NCI-H2196 treated with DMSO at 0.1 percent for 48 hours (cell line): Measurements from ENCODE around the gene BTRC.
"Not testable (repeated sequence)": the region's sequence is repeated elsewhere in the genome, so short reads cannot be mapped to it uniquely, and the experiment has no call there.

Experiments
- DNase-seq: peaks from one replicate; lab custom pipeline; 2025; ENCODE audit not compliant: unreplicated experiment; lab: John Stamatoyannopoulos, UW

Gene BTRC

GRCh38 chr10:101346177-101346576 lies 7.8 kb upstream of the BTRC start:
- DNase-seq = no peak

- no peak for DNase-seq
Measured at GRCh38 chr10:101351017-101351416, 2.9 kb upstream of the BTRC start.

GRCh38 chr10:101351477-101351876 lies 2.5 kb upstream of the BTRC start:
- DNase-seq = no peak

GRCh38 chr10:101352857-101353256 lies 1.1 kb upstream of the BTRC start:
- DNase-seq = not testable (repeated sequence)

GRCh38 chr10:101354328-101355071 lies 535 bp downstream of the BTRC start:
- DNase-seq = no peak

- DNase-seq = no peak
Measured at GRCh38 chr10:101355072-101355706, 1.2 kb downstream of the BTRC start.

- DNase-seq = no peak
Measured at GRCh38 chr10:101356132-101356531, 2.2 kb downstream of the BTRC start.

GRCh38 chr10:101357958-101358357 lies 4.0 kb downstream of the BTRC start:
- DNase-seq = no peak

GRCh38 chr10:101358706-101359300 lies 4.8 kb downstream of the BTRC start:
- DNase-seq = no peak

GRCh38 chr10:101360090-101360489 lies 6.1 kb downstream of the BTRC start:
- not testable (repeated sequence) for DNase-seq

GRCh38 chr10:101360841-101361240 lies 6.9 kb downstream of the BTRC start:
- DNase-seq = not testable (repeated sequence)

GRCh38 chr10:101363850-101364400 lies 10.0 kb downstream of the BTRC start:
- no peak for DNase-seq

- no peak for DNase-seq
Measured at GRCh38 chr10:101364721-101365120, 10.8 kb downstream of the BTRC start.

GRCh38 chr10:101367569-101368453 lies 13.8 kb downstream of the BTRC start:
- no peak for DNase-seq

GRCh38 chr10:101373063-101373462 lies 19.1 kb downstream of the BTRC start:
- DNase-seq = no peak

GRCh38 chr10:101373993-101374392 lies 20.0 kb downstream of the BTRC start:
- DNase-seq = not testable (repeated sequence)

- DNase-seq = no peak
Measured at GRCh38 chr10:101375076-101375475, 21.1 kb downstream of the BTRC start.

- DNase-seq = no peak
Measured at GRCh38 chr10:101379663-101380352, 25.8 kb downstream of the BTRC start.

GRCh38 chr10:101380353-101381017 lies 26.5 kb downstream of the BTRC start:
- no peak for DNase-seq
